NCI-H774 (cell line): ENCODE measurements around the gene TEX19.
A peak's percentile ranks its signal among the peaks of the same experiment; 100 is the strongest.
"Not testable (repeated sequence)": the region's sequence is repeated elsewhere in the genome, so short reads cannot be mapped to it uniquely, and the experiment has no call there.

Source experiments
- DNase-seq: peaks from one replicate; lab custom pipeline; 2025; lab: John Stamatoyannopoulos, UW

The TEX19 gene

DNA sequence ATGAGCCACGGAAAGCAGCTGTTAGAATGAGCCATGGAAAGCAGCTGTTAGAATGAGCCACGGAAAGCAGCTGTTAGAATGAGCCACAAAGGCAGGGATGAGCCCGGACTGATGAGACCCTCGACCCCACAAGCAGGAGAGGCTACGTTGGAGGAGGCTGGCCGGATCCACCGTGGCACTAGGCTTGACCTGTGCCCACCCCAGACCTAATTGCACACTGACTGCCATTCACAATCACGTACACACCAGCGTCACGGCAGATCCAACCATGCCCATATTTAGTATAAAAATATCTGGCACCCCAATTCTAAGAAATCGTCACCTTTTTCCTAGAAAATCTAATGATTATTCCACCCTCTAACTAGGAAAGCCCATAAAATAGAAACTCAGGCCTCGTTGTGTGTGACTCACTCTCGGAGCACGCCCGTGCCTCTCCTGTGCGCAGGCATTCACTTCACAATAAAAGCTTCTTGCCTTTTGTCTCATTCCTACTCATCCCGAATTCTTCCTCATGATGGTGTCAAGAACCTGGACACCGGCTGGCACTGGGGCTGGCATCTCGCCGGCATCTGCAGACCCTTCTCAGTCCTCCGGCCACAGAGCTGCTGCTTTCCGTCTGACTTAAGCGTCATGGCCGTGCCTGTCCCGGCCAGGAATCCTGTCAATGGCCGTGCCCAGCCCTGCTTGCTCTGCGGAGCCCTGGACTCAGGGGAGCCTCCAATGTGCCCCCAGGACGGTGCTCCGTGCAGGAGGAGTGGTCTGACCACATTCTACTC, 20.0 kb upstream of the TEX19 start:
- peak; percentile 56 for DNase-seq

DNA sequence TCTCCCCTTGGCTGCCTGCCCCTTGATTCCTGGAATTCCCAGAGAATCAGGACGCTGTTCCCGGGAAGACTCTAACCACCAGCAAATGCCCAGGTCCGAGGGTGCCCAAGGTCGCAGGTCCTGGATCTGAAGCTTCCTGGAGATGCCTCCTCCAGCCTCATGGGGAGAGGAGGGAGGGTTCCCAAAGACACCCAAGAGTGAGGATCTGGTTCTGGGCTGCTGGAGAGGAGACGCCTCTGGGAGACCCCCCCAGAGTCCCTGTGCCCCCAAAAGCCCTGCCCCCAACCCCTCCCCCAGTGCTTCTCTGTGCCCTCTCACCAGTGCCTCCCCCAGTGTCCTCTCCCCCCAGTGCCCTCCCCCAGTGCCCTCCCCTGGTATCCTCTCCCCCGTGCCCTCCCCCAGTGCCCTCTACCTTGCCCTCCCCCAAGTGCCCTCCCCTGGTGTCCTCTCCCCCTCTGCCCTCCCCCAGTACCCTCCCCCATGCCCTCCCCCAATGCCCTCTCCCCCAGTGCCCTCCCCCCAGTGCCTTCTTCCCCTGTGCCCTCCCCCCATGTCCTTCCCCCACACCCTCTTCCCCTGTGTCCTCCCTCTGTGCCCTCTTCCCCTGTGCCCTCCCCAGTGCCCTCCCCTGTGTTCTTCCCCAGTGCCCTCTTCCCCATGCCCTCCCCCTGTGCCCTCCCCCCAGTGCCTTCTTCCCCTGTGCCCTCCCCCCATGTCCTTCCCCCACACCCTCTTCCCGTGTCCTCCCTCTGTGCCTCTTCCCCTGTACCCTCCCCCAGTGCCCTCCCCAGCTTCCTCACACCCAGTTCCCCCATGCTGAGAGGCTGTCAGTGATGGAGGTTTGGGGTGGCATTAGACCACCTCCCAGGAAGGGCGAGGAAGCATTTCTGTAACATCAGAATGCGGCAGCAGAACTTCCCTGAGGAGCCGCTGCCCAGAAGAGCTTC, 19.1 kb upstream of the TEX19 start:
- no peak for DNase-seq

DNA sequence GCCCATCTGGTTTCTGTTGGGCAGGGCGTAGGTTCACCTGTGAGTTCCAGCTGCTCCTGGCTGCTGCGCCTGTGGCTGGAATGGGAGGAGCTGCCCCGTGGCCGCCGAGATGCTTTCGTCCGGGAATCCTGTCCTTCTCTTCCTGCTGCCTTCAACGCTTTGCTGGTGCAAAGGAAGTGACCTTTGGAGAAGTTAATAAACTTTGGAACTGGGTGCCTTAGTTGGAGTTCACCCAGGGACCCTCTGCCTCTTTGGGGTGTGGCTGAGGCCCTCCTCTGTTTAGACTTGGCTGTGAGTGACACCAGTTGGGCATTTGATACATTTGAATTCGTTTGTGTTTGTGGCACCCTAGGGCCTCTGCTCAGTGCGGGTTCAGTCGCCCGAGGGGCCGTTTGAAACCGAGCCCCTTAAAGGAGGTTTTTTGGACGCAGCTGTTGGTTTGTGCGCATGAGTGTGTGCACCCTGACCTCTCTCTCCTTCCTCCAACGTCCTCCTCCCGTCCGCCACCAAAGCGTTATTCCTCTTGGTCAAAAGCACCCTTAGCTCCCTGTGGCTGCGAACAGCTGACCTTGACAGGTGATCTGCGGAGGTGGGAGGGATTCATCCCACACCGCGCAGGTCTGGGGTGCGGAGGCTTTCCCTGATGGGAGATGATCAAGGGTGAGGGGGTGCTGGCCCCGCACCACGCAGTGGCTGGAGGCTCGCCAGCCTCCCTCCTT, 16.5 kb upstream of the TEX19 start:
- DNase-seq = no peak

DNA sequence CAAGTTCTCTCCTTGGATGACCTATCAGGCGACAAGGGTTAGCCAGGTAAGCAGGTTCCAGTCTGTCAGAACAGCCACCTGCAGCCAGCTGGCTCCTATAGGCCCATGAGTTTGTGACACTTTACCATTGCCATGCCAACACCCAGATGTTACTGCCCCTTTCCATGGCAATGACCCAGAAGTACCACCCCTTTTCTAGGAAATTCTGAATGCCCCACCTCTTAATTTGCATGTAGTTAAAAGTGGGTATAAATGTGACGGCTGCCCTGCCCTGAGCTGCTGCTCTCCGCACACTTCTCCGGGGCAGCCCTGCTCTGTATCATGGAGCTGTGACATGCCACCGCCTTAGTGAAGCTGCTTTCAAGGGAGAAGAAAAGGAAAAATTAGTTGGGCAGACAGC, 15.5 kb upstream of the TEX19 start:
- no peak for DNase-seq

DNA sequence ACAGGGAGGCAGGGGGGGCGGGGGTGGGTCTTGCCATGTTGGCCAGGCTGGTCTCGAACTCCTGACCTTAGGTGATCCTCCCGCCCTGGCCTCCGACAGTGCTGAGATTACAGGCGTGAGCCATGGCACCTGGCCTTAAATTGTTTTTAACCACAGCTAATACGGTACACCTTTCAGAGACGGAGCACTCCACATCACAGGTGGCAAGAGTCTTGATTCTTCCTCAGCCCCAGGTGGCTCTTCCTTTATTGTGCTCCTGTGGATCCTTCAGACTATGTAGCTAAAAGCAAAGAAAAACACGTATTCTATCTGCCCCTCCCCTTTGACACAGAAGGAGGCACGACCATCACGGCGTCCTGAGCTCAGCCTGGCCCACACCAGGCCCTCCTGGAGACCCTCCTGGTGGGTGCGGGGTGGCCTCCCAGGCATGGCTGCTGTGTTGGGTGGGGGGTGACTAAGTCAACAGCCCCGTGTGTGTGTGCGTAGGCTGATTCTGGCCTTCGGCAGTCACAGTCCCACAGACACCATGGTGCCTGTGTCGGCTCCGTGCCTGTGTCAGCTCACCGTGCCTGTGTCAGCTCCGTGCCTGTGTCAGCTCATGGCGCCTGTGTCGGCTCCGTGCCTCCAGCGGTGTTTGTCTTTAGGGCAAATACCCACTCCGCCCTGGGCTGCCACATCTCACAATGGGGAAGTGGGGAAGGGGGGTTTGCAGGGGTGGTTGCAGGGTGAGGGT, 14.7 kb upstream of the TEX19 start:
- no peak for DNase-seq

DNA sequence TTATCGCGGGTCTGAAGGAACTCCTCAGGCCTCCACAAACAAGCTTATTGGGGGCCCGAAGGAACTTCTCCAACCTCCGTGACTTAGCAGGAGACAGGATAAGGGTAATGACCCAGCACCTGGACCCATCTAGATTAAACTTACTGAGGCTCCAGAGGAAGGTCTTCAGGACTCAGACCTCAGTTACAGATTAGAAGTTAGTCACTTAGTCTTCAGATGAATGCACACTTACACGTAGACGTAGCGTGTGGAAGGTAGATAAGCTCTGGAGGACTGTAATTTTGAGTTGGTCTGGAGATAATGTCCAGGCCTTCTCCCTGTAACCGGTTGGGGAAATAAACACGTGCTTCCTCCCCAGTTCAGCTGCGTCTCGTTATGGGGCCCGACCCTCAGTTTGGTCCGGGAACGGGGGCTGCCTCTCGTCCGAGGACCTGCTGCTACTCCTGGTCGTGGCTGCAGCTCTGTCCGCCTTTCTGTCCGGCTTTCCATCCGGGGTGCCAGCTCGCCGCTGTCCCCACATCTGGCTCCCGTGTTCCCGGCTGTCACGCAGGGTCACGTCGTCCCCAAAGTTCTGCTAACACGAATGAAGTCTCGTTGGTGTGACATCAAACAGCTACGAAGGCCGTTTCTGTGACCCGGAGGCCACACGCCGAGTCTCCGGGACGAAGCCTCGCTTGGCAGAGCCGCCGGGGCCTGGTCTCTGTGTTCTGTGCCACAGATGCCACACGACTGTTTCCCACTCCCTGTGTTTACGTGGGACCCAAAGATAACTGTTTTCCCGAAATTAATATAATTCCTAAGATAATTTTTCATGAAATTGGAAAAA, 13.7 kb upstream of the TEX19 start:
- DNase-seq = no peak

DNA sequence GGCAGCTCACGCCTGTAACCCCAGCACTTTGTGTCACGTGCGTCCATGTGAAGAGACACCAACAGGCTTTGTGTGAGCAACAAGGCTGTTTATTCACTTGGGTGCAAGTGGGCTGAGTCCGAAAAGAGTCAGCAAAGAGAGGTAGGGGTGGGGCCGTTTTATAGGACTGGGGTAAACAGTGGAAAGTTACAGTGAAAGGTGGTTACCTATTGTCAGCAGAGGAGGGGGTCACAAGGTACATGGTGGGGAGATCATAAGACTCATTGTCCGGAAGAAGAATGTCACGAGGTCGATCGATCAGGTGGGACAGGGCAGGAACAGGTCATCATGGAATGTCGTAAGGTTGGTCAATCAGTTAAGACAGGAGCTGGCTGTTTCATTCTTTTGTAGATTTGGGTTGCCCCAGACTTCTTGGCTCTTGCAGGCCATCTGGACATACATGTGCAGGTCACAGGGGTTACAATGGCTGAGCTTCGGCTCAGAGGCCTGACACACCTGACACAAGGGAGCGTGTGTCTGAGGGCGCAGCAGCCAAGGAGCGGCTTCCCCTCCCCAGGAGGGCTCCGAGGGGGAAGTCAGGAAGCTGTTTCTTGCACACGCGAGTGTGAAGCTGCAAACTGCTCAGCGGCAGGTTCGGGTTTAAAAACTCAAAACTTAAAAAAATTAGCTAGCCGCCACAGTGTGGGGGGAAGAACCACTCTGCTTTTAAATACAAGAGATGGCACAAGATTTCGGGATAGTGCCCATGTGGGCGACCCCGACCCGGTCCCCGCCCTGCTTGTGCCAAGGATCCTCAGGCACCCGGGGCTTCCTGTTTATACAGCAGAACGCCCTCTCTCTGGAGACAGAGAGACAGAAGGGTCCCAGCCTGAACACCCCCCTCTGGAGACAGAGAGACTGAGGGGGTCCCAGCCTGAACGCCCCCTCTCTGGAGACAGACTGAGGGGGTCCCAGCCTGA, 12.4 kb upstream of the TEX19 start:
- DNase-seq = no peak

DNA sequence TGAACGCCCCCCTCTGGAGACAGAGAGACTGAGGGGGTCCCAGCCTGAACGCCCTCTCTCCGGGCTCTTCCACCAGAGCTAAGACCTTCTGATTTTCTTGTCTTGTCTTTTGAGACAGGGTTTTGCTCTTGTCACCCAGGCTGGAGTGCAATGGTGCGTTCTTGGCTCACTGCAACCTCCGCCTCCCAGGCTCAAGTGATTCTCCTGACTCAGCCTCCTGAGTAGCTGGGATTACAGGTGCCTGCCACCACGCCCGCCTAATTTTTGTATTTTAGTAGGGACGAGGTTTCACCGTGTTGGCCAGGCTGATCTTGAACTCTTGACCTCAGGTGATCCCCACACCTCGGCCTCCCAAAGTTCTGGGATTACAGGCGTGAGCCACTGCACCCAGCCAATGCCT, 11.1 kb upstream of the TEX19 start:
- not testable (repeated sequence) for DNase-seq

DNA sequence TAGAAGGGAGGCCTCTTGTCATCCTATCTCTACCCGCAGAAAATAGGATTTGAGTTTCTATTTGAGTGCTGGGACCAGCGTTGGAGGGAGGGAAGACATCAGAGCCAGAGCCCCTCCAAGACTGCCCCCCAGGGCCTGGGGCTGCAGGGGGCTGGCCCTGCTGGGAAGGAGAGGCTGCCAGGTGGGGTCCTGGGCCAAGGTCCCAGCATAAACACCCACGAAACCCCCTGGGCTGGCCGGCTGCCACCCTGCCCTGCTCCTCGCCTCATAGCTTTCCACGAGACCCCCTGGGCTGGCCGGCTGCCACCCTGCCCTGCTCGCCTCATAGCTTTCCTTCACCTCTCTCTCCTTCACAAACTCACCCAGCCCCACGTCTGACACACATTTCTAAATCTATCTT, 10.6 kb upstream of the TEX19 start:
- DNase-seq = no peak

DNA sequence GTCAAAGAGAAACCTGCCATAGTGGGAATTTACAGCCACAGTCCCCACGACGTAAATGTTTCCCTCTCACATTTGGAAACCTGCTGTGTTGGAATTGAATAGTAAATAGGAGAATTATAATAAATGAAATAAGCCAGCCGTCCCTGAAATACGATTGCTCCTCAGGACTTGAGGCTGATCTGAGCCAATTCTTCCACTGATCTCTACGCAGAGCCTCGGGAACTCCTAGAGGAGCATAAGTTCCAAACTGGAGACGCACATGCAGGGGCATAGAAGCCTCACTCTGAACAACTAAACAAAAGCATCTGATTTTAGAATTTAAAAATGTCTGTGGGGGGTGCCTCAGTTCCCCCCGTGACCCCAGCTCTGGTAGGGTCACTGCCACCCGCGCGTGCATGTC, 10.2 kb upstream of the TEX19 start:
- no peak for DNase-seq

DNA sequence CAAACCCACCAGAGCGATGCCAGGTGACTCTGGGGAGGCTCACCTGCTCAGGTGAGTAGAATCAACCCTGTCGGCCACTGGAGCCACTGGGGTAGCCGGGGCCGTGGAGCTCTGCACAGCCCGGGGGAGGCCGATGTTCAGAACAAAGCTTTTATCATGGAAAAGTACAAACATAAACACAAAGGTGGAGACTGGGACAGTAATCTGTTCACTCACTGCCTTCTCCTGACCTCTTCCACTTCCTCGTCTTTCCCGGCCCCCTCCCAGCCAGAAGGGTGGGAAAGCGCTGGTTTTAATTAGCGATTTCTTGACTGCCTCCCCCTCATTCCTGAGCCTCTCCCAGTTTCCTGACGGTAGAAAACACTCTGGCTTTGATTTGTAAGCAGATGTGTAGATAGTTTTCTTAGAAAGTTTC, 9.8 kb upstream of the TEX19 start:
- no peak for DNase-seq

DNA sequence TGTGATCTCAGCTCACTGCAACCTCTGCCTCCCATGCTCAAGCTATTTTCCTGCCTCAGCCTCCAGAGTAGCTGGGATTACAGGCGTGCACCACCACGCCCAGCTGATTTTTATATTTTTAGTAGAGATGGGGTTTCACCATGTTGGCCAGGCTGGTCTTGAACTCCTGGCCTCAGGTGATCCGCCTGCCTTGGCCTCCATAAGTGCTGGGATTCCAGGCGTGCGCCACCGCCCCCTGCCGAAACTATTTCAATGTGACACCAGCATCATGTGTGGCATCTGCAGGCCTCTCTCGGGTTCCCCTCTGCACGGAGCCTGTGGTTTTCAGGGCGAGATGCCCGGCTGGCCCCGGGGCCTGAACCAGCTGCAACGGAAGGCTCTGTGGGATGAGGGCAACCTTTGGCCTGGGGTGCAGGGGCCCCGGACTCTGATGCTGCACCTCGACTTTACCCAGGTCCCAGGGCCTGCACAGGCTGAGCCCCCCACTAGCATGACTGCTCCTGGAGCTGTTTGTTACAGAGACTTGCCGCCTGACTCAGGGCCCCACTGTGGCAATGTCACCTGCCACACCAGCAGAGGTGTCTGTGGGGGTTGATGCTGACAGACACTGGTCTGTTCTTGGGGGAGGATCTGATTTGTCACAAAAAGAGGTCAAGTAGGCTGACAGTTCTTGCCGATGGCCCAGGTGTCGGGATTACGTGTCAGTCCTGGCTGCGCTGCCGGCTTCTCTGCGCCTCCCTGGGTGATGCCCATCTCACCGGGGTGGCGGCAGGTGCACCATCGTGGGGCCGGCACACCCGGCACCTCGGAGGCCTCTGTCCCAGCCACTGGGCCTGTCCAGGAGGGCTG, 8.6 kb upstream of the TEX19 start:
- DNase-seq = no peak

DNA sequence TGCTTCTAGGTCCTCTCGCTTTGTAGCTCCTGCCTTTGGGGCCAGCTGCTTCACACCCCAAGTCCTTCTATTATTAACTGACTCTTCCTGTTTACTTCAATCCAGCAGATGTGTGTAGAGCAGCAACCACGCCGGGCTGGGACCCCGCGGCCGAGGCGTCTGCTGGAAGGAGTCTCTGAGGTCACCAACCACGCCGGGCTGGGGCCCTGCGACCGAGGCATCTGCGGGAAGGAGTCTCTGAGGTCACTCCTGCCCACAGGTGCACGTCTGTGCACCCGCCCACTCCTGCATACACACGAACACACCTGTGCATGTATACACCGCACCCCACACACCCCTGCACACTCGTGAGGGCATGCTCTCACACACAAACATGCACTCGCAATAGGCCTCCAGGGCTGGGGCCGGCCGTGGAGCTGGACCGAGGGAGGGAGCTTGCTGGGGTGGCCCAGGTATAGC, 7.8 kb upstream of the TEX19 start:
- no peak for DNase-seq

DNA sequence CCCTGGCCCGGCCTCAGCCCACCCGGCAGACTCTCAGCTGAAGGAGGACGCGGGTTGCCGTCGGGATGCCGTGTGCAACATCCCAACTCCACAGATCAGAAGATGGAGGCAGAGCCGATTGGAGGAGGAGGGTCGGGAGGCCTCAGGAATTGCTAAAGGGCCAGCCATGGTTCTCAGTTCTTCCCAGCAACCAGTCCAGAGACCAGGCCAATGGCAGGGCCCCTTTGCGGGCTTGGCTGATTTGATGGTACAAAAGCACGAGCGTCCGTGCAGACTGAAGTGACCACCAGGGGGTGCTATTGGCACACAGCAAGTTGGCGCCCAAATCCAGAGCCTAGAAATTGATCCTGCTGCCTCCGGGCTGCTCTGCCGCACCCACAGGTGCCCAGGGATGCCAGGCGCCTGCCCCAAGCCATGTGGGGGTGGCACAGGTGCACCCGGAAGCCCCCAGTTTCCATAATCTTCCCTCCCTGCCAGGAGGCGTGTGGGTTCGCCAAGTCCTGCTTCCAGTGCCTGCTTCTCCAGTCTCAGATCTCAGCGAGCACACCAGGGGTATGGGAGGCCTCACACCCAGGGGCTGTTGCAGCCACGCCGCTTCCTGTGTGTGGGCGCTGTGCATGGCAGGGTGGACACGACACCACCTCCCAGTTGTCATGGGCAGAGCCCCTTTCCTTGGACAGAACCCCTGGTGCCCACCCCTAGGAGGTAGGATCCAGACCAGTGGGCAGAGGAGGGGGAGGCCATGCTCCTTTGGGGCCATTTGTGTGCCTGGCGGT, 7.1 kb upstream of the TEX19 start:
- peak; percentile 92 for DNase-seq

DNA sequence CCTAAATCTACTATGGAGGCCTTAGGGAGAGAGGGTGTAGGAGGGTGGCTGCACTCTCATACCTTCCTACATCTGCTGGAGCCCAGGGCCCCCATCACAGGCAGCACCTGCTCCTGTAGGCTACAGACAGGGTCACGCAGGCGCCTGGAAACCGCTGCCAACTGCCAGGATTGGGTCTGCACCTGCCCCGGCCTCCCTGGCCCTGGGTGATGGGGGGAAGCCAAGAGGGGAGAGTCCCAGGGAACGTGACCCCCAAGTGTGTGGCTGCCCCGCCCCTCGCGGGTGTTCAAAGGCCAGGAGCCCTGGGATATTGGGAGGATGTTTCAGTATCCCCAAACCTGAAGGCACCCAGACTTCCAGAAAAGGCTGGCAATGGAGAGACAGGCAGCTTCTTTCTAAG, 5.6 kb upstream of the TEX19 start:
- DNase-seq = peak; percentile 43

DNA sequence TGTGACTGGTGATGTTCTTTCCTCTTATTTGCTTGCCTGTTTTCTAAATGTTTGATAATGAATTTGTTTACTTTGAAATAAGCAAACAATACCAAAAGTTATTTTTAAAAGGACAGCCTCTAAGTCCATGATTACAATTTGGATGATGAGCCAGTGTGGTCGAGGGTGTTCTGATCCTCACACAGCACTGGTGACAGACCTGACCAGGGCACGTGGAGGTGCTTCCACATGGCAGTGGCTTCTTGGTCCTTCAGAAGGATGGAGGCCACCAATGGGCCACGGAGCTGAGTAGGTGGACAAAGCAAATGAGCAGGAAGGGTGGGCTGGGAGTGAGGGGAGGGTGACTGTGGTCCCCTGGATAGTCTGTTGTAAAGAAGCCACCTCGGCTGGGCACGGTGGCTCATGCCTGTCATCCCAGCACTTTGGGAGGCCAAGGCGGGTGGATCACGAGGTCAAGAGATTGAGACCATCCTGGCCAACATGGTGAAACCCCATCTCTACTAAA, 4.2 kb upstream of the TEX19 start:
- DNase-seq = no peak

DNA sequence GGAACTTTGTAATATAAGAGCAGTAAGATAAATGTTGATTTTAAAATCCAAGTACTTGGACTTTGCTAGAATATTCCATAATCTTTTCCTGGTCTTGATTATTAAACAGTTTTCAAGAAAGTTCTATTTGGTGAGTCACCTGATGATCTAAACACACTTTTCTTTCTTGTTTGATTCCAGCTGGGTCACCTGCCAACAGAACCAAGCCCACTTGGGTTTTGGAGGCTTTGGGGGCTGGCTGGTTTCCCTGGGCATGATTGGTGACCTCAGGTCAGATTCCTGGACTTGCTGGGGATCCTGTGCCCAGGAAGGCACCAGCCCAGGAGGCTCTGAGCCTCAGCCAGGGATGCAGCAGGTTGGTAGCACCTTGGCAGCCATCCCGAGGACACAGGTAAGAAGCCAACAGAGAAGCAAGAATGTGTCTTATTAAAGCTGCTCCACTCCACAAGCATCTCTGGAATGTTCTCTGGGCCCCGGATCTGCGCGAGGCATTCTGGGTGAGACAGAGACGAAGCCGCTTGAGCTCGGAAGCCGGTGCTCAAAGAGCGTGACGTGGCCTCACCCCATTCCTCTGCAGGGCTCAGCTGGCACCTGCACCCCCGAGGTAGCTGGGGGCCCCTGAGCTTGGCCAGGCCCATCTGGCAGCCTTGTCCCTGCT, 3.1 kb upstream of the TEX19 start:
- DNase-seq = no peak
